GM10266 (cell line): ENCODE data around the gene GAPDHS.

Source experiments
- DNase-seq: peaks from one replicate; pipeline ENCODE4 v3.0.0; 2012; ENCODE audit errors: extremely low spot score
- TF ChIP-seq, protein P1 (sequence below): IDR thresholded peaks from 2 replicates; pipeline ENCODE4 v1.5.1; 2012; ENCODE audit warnings: mild to moderate bottlenecking, low read depth; ENCODE audit not compliant: control insufficient read depth, insufficient read depth; ENCODE audit errors: missing control alignments

GAPDHS gene

GRCh38 chr19:35559281-35559659 is 26.0 kb downstream of the GAPDHS start:
- TF ChIP-seq, protein P1, sequence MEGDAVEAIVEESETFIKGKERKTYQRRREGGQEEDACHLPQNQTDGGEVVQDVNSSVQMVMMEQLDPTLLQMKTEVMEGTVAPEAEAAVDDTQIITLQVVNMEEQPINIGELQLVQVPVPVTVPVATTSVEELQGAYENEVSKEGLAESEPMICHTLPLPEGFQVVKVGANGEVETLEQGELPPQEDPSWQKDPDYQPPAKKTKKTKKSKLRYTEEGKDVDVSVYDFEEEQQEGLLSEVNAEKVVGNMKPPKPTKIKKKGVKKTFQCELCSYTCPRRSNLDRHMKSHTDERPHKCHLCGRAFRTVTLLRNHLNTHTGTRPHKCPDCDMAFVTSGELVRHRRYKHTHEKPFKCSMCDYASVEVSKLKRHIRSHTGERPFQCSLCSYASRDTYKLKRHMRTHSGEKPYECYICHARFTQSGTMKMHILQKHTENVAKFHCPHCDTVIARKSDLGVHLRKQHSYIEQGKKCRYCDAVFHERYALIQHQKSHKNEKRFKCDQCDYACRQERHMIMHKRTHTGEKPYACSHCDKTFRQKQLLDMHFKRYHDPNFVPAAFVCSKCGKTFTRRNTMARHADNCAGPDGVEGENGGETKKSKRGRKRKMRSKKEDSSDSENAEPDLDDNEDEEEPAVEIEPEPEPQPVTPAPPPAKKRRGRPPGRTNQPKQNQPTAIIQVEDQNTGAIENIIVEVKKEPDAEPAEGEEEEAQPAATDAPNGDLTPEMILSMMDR = no peak
- DNase-seq = peak; percentile 74

DNA sequence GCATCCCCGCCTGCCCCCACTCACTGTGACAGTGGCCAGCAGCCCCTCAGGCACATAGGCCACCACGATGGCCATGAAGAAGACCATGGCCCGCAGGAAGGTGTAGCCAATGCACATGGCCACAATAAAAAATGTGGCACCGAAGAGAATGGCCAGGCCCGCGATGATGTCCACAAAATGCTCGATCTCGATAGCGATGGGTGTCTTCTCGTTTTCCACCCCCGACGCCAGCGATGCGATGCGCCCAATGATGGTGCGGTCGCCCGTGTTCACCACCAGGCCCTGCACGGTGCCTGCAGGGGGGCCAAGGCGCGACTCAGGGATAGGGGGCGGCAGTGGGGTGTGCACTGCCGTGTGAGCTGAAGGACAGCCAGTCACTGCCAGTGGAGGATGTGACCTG is 26.5 kb downstream of the GAPDHS start:
- DNase-seq = no peak
- TF ChIP-seq, protein P1 = no peak

GRCh38 chr19:35560271-35560670 is 27.0 kb downstream of the GAPDHS start:
- no peak for DNase-seq
- TF ChIP-seq, protein P1 = no peak

- TF ChIP-seq, protein P1 = no peak
- DNase-seq = no peak
Observed at GRCh38 chr19:35560677-35561076, 27.4 kb downstream of the GAPDHS start.

- no peak for DNase-seq
- TF ChIP-seq, protein P1 = no peak
Observed at GRCh38 chr19:35561436-35561835, 28.2 kb downstream of the GAPDHS start.

- no peak for DNase-seq
- TF ChIP-seq, protein P1 = no peak
Observed at GRCh38 chr19:35562336-35562735, 29.1 kb downstream of the GAPDHS start.

GRCh38 chr19:35562776-35563175 is 29.5 kb downstream of the GAPDHS start:
- DNase-seq = no peak
- TF ChIP-seq, protein P1 = no peak
